Transverse colon (tissue), 4 donors: ENCODE results near the gene HIP1. TPM values are rescaled to one million over a fixed set of nuclear protein-coding genes. Genes with fewer than 3 reads are reported as not detected.
"Not testable (repeated sequence)": the region's sequence is repeated elsewhere in the genome, so short reads cannot be mapped to it uniquely, and the experiment has no call there.

Experiments used
- DNase-seq: peaks from one replicate; pipeline ENCODE4 v3.0.0-alpha.2; 2019
- H3K27ac ChIP-seq, 4 donors: fragments of 200-600 bp; sonication (generic); 2 replicates each; pipeline ENCODE4 v1.5.1; 2016 to 2018; ENCODE audit warnings: inconsistent platforms in 4 of 4
- H3K27me3 ChIP-seq: fragments of 200-600 bp; sonication (generic); 2 replicates; pipeline ENCODE4 v1.5.1; 2017; ENCODE audit warnings: inconsistent platforms
- H3K36me3 ChIP-seq, 4 donors: fragments of 200-600 bp; sonication (generic); 2 replicates each; pipeline ENCODE4 v1.5.1; 2017 to 2019; ENCODE audit warnings: inconsistent platforms in 4 of 4
- H3K4me1 ChIP-seq, 4 donors: fragments of 200-600 bp; sonication (generic); 2 replicates each; pipeline ENCODE4 v1.5.1; 2017 to 2020; ENCODE audit warnings: inconsistent platforms in 4 of 4
- H3K4me3 ChIP-seq, 4 donors: fragments of 200-600 bp; sonication (generic); 1 replicate in 1 of 4; 2 replicates in 3 of 4; pipeline versions ENCODE4 v1.5.1 to v1.6.1; 2017 to 2019; ENCODE audit warnings: inconsistent platforms in 4 of 4
- H3K9me3 ChIP-seq, 2 donors: fragments of 200-600 bp; sonication (generic); 2 replicates each; pipeline ENCODE4 v1.5.1; 2017 to 2019; ENCODE audit warnings: inconsistent platforms in 2 of 2
- POLR2A ChIP-seq: fragments of 450-650 bp; IDR thresholded peaks from one replicate; pipeline ENCODE4 v1.6.1; 2016; ENCODE audit warnings: antibody characterized with exemption, mild to moderate bottlenecking, moderate library complexity
- POLR2AphosphoS5 ChIP-seq, 3 donors: sonication (generic); formaldehyde crosslinking; IDR thresholded peaks; one replicate each; pipeline ENCODE4 v1.6.1; 2016; ENCODE audit warnings: antibody characterized with exemption in 3 of 3
- WGBS, 2 donors: methylation state at CpG; one replicate each; pipeline ENCODE4 v1.1.5; 2018; ENCODE audit warnings: low coverage in 1 of 2; 5-methylcytosine and 5-hydroxymethylcytosine counted together
- in situ Hi-C, 4 donors: fragments of 200-750 bp; cut with MboI; loops; one replicate each; pipeline versions ENCODE4 v1.15.0 to v1.15.1; 2017; ENCODE audit warnings: low sequenced_read_pairs in 3 of 4, low pct_ligation_motif_present in 1 of 4, low pct_unique_long_range_greater_than_20kb in 1 of 4
- intact Hi-C: fragments of 100-400 bp; cut with DNase I; formaldehyde crosslinking; loops from one replicate; pipeline ENCODE4 v1.15.1; 2023; ENCODE audit warnings: low total_unique reads
- small RNA-seq, 4 donors: library from RNA; depleted of rRNA; stranded (forward); fragments of <200 nt; gene quantifications; one replicate each; pipeline ENCODE3, GENCODE V24; 2016
- total RNA-seq, 4 donors: library from RNA; depleted of rRNA; stranded (reverse); fragments of >200 nt; gene quantifications; one replicate each; pipeline ENCODE4 v1.1.0, GENCODE V29; 2016

Gene HIP1
- total RNA-seq, 4 donors from 2014 or later = 3.7 to 20.1 (median 4.7) TPM

GRCh38 chr7:75485979-75486643 is 252.6 kb downstream of the HIP1 start, which contains the start of gene POM121C:
Gene POM121C, minus strand, starts transcription at chr7:75486299. Its CDS starts 44,803 bp downstream, at chr7:75441496.
- WGBS, 2 donors = 0% methylated on average over 3 to 38 of the region's 49 CpGs
- intact Hi-C loops, H3K36me3 ChIP-seq, H3K27me3 ChIP-seq, H3K4me1 ChIP-seq, H3K9me3 ChIP-seq, in situ Hi-C loops: not testable (repeated sequence)
- H3K4me3 ChIP-seq = peak within 1 kb of the TSS; percentile 90 to 100 (median 98)
- DNase-seq = peak; percentile 94
- TF ChIP-seq POLR2AphosphoS5 (IDR thresholded peaks at IDR 0.05) (peak; percentile 56 to 88 (median 85)), POLR2A (peak; percentile 69)
- H3K27ac ChIP-seq = peak within 1 kb of the TSS; percentile 91 to 97 (median 94)

- Histone ChIP-seq H3K27ac (peak overlapping the region; percentile 91 to 97 (median 94)), H3K4me3 (peak overlapping the region; percentile 90 to 100 (median 98))
- in situ Hi-C loops, intact Hi-C loops, H3K9me3 ChIP-seq, H3K27me3 ChIP-seq, H3K4me1 ChIP-seq, H3K36me3 ChIP-seq: not testable (repeated sequence)
- peak; percentile 10 for DNase-seq
- 0% methylated on average over 19 of the region's 32 CpGs; no CpG with 5 or more reads in 1 of the 2 donors for WGBS, 2 donors
These were observed 253.3 kb downstream of the HIP1 start for GRCh38 chr7:75485355-75485978.

Small RNAs within 50 kb of the gene (small RNA-seq; reads per million reads assigned to genes)
- gene AC211429.1 (0 reads per million in 4 donors), gene RF00019 (0 reads per million in 4 donors)

Other genes with a start within 250 kb of the HIP1 start
- not detected for gene SPDYE5, start 246.6 kb downstream of the HIP1 start, total RNA-seq
- gene CCL26, start 33.3 kb upstream of the HIP1 start, total RNA-seq = not detected
- gene CCL24, start 74.9 kb upstream of the HIP1 start, total RNA-seq = 1 to 10 TPM in 3 of 4 donors, not detected in 1; 1.8 to 6.0 (median 2.2) TPM
- 10 to 100 TPM; 44.9 to 79.7 (median 63.7) TPM for gene RHBDD2, start 140.1 kb upstream of the HIP1 start, total RNA-seq
- gene POR, start 176.2 kb upstream of the HIP1 start, total RNA-seq = 100 to 1,000 TPM in 3 of 4 donors, 10 to 100 TPM in 1; 95.9 to 200 (median 149) TPM